ENCODE results near the gene PNKD. TPM values are rescaled to one million over a fixed set of nuclear protein-coding genes. Genes with fewer than 3 reads are reported as not detected.
A peak's percentile ranks its signal among the peaks of the same experiment; 100 is the strongest.
"Not testable (repeated sequence)": the region's sequence is repeated elsewhere in the genome, so short reads cannot be mapped to it uniquely, and the experiment has no call there.

Gene PNKD
- total RNA-seq, 1 experiment from 2014 or later: 21.6 TPM

- no peak for DNase-seq (ENCODE audit: extremely low read depth, low read depth)
Observed at GRCh38 chr2:218291318-218292047, 21.2 kb downstream of the PNKD start.

- peak; percentile 65 for DNase-seq (ENCODE audit: extremely low read depth, low read depth)
Observed at GRCh38 chr2:218292048-218293014, 22.0 kb downstream of the PNKD start, which contains the start of gene TMBIM1. Gene TMBIM1 (minus strand): TSS chr2:218292503. CDS start chr2:218282141, 10,362 bp downstream.

- DNase-seq (ENCODE audit: extremely low read depth, low read depth): no peak
Observed at GRCh38 chr2:218293715-218294429, 23.6 kb downstream of the PNKD start.

- DNase-seq (ENCODE audit: extremely low read depth, low read depth): no peak
Observed at GRCh38 chr2:218294430-218295022, 24.2 kb downstream of the PNKD start.

- no peak for DNase-seq (ENCODE audit: extremely low read depth, low read depth)
Observed at GRCh38 chr2:218295029-218295428, 24.7 kb downstream of the PNKD start.

GRCh38 chr2:218296200-218296599 lies 25.9 kb downstream of the PNKD start:
- no peak for DNase-seq (ENCODE audit: extremely low read depth, low read depth)

- DNase-seq (ENCODE audit: extremely low read depth, low read depth): no peak
Observed at GRCh38 chr2:218296847-218297246, 26.5 kb downstream of the PNKD start.

- DNase-seq (ENCODE audit: extremely low read depth, low read depth): no peak
Observed at GRCh38 chr2:218298314-218298875, 28.1 kb downstream of the PNKD start.

- no peak for DNase-seq (ENCODE audit: extremely low read depth, low read depth)
Observed at GRCh38 chr2:218300141-218300540, 29.8 kb downstream of the PNKD start.

GRCh38 chr2:218301176-218301819 lies 31.0 kb downstream of the PNKD start:
- DNase-seq (ENCODE audit: extremely low read depth, low read depth): peak; percentile 85

GRCh38 chr2:218305383-218305782 lies 35.1 kb downstream of the PNKD start:
- no peak for DNase-seq (ENCODE audit: extremely low read depth, low read depth)

GRCh38 chr2:218306184-218306920 lies 36.0 kb downstream of the PNKD start:
- no peak for DNase-seq (ENCODE audit: extremely low read depth, low read depth)

- DNase-seq (ENCODE audit: extremely low read depth, low read depth): no peak
Observed at GRCh38 chr2:218307415-218308090, 37.2 kb downstream of the PNKD start.

- DNase-seq (ENCODE audit: extremely low read depth, low read depth): no peak
Observed at GRCh38 chr2:218310853-218311540, 40.7 kb downstream of the PNKD start.

- not testable (repeated sequence) for DNase-seq (ENCODE audit: extremely low read depth, low read depth)
Observed at GRCh38 chr2:218311541-218312266, 41.4 kb downstream of the PNKD start.

- no peak for DNase-seq (ENCODE audit: extremely low read depth, low read depth)
Observed at GRCh38 chr2:218312267-218312756, 42.0 kb downstream of the PNKD start.

GRCh38 chr2:218313356-218313755 lies 43.0 kb downstream of the PNKD start:
- no peak for DNase-seq (ENCODE audit: extremely low read depth, low read depth)
